Measurements from ENCODE around the gene MOB2. TPM values are rescaled to one million over a fixed set of nuclear protein-coding genes. Genes with fewer than 3 reads are reported as not detected.

MOB2 gene
- total and polyA plus RNA-seq, 2 of the 13 experiments (the other 11 are each of a cell fraction or from before 2014, with no cell fraction given) = 21.8 to 27.7 TPM

- Histone ChIP-seq H3K79me2 (ENCODE audit: insufficient read depth, low read length) (no peaks in the 10 kb centered on the region), H4K20me1 (ENCODE audit: insufficient read depth, low read length) (peaks cover 10% of the 10 kb centered on the region; the same call in 1 of the 2 replicates), H3K9me3 (ENCODE audit: low read length) (no peaks in the 10 kb centered on the region), H3K4me2 (ENCODE audit: low read depth, low read length) (no peak overlapping the region), H3K27me3 (ENCODE audit: control insufficient read depth in 1 of 2, insufficient read depth in 2 of 2, low read length in 2 of 2) (no peaks in the 10 kb centered on the region), H3K36me3 (replicated peaks in 1 of 2; ENCODE audit: control insufficient read depth in 1 of 2, insufficient read depth in 2 of 2, low read length in 2 of 2) (no peaks in the 10 kb centered on the region), H2AFZ (ENCODE audit: low read length) (no peak overlapping the region), H3K4me1 (ENCODE audit: insufficient read depth, low read length) (no peaks in the 10 kb centered on the region), H3K4me3 (replicated peaks in 1 of 3; ENCODE audit: insufficient read depth in 1 of 3, low read depth in 2 of 3, low read length in 3 of 3) (no peak overlapping the region), H3K27ac (ENCODE audit: extremely low read length, insufficient read depth, low read length) (no peak overlapping the region), H3K9ac (ENCODE audit: insufficient read depth, low read depth, low read length) (no peak overlapping the region)
- ChIA-PET POLR2A (no interaction called here), CTCF (ENCODE audit: low intra/inter-chr PET ratio, low total read pairs) (no interaction called here)
- DNase-seq (ENCODE audit: low spot score) = no peak
- in situ Hi-C loops (cut with HindIII; ENCODE audit: extremely low pct_ligation_motif_present, low pct_unique_long_range_greater_than_20kb) = no loop called here
- TF ChIP-seq ZNF34 (CRISPR knock-in tag; IDR thresholded peaks at IDR 0.05; ENCODE audit: borderline replicate concordance) (no peak), ZNF841 (CRISPR knock-in tag; IDR thresholded peaks at IDR 0.05; ENCODE audit: borderline replicate concordance) (no peak), ZNF850 (CRISPR knock-in tag; conservative IDR thresholded peaks at IDR 0.05) (no peak), TCF7L2 (IDR thresholded peaks at IDR 0.05; ENCODE audit: low read depth, low read length) (no peak), NFIC (IDR thresholded peaks at IDR 0.05; ENCODE audit: low read length) (no peak), RARA (CRISPR knock-in tag; IDR thresholded peaks at IDR 0.05) (no peak), TARDBP (CRISPR knock-in tag; IDR thresholded peaks at IDR 0.05) (no peak), ZNF761 (CRISPR knock-in tag; conservative IDR thresholded peaks at IDR 0.05) (no peak), SRSF4 (IDR thresholded peaks at IDR 0.05; ENCODE audit: low read depth, low read length, poor library complexity, severe bottlenecking) (no peak), ATF1 (CRISPR knock-in tag; IDR thresholded peaks at IDR 0.05) (no peak), IKZF5 (CRISPR knock-in tag; IDR thresholded peaks at IDR 0.05) (no peak), MXD4 (CRISPR knock-in tag; IDR thresholded peaks at IDR 0.05) (no peak), DNMT1 (CRISPR knock-in tag; IDR thresholded peaks at IDR 0.05) (no peak), SIX4 (CRISPR knock-in tag; IDR thresholded peaks at IDR 0.05) (no peak), KLF11 (CRISPR knock-in tag; IDR thresholded peaks at IDR 0.05) (no peak), ZFP41 (CRISPR knock-in tag; IDR thresholded peaks at IDR 0.05; ENCODE audit: borderline replicate concordance) (no peak)
- TF ChIP-seq, protein P1, sequence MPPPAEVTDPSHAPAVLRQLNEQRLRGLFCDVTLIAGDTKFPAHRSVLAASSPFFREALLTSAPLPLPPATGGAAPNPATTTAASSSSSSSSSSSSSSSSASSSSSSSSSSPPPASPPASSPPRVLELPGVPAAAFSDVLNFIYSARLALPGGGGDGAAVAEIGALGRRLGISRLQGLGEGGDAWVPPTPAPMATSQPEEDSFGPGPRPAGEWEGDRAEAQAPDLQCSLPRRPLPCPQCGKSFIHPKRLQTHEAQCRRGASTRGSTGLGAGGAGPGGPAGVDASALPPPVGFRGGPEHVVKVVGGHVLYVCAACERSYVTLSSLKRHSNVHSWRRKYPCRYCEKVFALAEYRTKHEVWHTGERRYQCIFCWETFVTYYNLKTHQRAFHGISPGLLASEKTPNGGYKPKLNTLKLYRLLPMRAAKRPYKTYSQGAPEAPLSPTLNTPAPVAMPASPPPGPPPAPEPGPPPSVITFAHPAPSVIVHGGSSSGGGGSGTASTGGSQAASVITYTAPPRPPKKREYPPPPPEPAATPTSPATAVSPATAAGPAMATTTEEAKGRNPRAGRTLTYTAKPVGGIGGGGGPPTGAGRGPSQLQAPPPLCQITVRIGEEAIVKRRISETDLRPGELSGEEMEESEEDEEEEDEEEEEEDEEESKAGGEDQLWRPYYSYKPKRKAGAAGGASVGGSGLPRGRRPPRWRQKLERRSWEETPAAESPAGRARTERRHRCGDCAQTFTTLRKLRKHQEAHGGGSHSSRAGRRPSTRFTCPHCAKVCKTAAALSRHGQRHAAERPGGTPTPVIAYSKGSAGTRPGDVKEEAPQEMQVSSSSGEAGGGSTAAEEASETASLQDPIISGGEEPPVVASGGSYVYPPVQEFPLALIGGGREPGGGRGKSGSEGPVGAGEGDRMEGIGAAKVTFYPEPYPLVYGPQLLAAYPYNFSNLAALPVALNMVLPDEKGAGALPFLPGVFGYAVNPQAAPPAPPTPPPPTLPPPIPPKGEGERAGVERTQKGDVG (CRISPR knock-in tag; IDR thresholded peaks at IDR 0.05; ENCODE audit: borderline replicate concordance) = no peak
- FAIRE-seq = no peak
- 95% methylated on average over 24 of the region's 28 CpGs for WGBS (ENCODE audit: low lambda C conversion rate)
- intact Hi-C loops (cut with micrococcal nuclease; ENCODE audit: unreplicated experiment) = no loop called here
- no TSS peak for BruUV-seq (replicated peaks)
- ATAC-seq = no peak
Observed at GRCh38 chr11:1504581-1505290, 18.2 kb upstream of the MOB2 start.
